ENCODE results near the gene ZBTB42. TPM values are rescaled to one million over a fixed set of nuclear protein-coding genes. Genes with fewer than 3 reads are reported as not detected.

Gene ZBTB42
- total RNA-seq, 1 donor from 2014 or later, result 7.8 TPM

DNA sequence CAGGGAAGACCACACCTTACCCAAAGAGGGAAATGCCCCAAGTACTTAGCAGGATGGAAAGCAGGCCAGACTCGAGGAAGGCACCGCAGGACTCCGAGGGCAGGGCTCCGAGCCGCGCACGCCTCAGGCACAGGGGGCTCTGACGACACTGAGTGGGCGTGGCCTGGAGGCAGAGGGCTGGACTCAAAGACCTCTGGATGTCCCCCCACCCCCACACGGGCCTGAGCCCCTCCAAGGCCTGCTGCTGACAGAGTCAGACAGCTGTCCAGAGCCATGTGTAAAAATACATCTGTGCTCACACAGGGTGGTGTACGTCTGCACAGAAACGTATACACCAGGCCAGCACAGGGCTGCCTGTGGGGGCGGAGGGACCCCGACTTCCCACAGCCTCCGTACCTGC lies 6.8 kb upstream of the ZBTB42 start:
- H3K4me3 ChIP-seq (ENCODE audit: low read depth, low read length), result peak overlapping the region; percentile 87
- no peak for DNase-seq (ENCODE audit: low read depth)
- TF ChIP-seq CTCF (conservative IDR thresholded peaks at IDR 0.05; ENCODE audit: low read depth, low read length), result no peak

DNA sequence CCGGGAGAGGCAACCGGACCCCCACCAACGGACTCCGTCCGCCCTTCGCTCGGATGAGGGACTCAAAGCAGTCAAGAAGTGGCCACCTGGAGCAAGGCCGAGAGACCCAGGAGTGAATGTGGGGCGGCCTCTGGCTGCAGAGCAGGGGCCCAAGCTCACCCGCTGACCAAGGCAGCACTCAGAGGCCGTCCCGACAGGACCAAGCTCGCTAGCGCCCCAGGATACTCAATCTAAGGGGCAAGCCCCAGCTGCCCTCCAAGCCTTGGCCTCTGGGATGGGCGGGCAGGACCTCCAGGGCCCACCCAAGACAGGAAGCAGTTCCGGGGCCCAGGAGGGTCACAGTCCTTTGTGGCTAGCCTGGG lies 6.3 kb upstream of the ZBTB42 start:
- peak; percentile 12 for TF ChIP-seq CTCF (conservative IDR thresholded peaks at IDR 0.05; ENCODE audit: low read depth, low read length)
- H3K4me3 ChIP-seq (ENCODE audit: low read depth, low read length), result peak overlapping the region; percentile 87
- no peak for DNase-seq (ENCODE audit: low read depth)

- no peak for TF ChIP-seq CTCF (conservative IDR thresholded peaks at IDR 0.05; ENCODE audit: low read depth, low read length)
- H3K4me3 ChIP-seq (ENCODE audit: low read depth, low read length), result peak within 1 kb of the TSS; percentile 87
- no peak for DNase-seq (ENCODE audit: low read depth)
Observed at GRCh38 chr14:104794993-104795780, 5.7 kb upstream of the ZBTB42 start, which contains the start of gene AKT1. TSS of gene AKT1 (minus strand) at chr14:104795748. CDS start at chr14:104792643, 3,105 bp downstream.

DNA sequence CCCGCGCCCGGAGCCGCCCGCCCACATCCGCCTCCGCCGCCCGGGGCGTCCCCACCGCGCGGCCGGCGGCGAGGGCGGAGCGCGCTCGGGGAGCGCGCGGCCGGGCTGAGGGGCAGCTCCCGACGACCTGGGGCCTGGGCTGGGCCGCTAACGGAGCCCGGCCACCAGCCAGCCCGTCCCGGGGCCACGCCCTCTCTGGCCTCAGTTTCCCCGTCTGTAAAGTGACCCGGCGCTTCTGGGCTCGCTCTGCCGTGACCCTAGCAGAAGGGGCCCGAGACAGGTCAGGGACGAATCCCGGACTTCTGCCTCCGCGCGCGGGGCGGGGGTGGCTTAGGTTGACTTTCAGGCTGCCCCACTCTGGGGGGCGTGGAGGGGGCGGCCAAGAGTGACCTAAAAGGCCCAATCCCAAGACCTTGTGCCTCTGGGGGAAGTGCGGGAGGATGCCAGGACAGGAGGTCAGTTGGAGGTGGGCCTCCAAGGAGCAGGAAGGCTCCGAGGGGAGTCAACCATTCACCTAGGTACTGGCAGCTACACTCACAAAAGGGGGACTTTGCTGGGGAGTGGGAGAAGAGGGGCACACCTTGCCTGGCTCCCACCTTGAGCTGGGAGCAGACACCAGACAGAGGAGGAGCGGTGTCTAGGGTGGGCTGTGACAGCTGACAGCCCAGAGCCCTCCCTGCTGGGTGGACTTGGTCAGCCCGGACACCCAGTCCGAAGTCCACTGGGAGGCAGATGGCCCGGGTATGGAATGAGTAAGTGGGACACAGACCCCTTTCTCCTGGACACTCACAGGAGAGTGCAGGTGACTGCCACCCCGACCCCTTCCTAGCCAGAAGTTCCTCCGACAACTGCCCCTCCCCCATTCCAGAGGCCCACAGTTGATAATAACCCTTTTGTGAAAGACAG lies 4.9 kb upstream of the ZBTB42 start:
- DNase-seq (ENCODE audit: low read depth), result no peak

GRCh38 chr14:104796687-104797081 lies 4.2 kb upstream of the ZBTB42 start:
- no peak for DNase-seq (ENCODE audit: low read depth)
- TF ChIP-seq CTCF (conservative IDR thresholded peaks at IDR 0.05; ENCODE audit: low read depth, low read length), result no peak
- H3K4me3 ChIP-seq (ENCODE audit: low read depth, low read length), result no peak overlapping the region

More for the DNA sequence above, 4.9 kb upstream of the ZBTB42 start:
- peak overlapping the region; percentile 60 for H3K4me3 ChIP-seq (ENCODE audit: low read depth, low read length)
- TF ChIP-seq CTCF (conservative IDR thresholded peaks at IDR 0.05; ENCODE audit: low read depth, low read length), result no peak

DNA sequence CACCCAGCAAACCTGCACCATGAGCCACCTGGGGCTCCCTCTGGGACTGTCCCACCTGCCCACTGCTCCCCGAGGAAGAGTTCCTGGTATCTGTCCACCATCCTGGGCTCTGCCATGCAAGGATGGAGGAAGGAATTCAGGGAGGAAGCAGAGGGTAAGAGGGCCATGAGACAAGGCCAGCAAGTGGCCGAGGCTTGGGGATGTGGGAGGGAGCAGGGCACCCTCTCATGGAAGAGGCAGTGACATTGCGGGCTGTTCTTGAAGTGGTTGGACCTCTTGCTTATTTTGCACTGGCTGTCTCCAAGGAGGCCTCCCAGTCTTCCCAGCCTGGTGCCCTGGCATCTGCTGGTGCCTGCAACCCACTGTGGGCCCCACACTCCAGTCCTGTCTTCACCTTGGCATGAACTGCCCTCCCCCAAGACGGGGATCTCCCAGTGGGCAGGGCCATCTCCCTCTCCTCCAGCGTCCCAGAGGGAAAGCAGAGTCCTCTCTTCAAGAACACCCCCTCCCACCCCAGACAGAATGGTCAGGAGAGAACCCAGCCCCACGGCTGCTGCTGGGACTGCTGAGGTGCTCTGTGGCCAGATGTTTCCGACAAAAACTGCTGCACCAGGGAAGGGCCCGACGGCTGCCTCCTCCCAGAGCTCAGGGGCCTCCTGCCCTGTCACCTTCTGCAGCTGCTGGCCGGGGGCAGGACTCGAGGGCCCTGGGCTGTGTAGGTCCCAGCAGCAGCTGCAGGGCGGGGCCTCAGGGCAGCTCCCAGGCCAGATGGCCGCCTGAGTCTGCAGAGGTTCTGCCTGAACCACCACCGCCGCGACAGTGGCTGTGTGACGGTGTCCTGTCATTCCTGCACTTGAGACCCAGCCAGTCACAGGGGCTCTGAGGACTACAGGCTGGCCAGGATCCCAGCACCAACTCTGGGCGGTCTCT lies 3.5 kb upstream of the ZBTB42 start:
- H3K4me3 ChIP-seq (ENCODE audit: low read depth, low read length), result no peak overlapping the region
- DNase-seq (ENCODE audit: low read depth), result no peak
- no peak for TF ChIP-seq CTCF (conservative IDR thresholded peaks at IDR 0.05; ENCODE audit: low read depth, low read length)
